ENCODE results near the gene NHLH2. TPM values are rescaled to one million over a fixed set of nuclear protein-coding genes. Genes with fewer than 3 reads are reported as not detected.

NHLH2 gene
- total RNA-seq, 1 experiment from 2014 or later = not detected

DNA sequence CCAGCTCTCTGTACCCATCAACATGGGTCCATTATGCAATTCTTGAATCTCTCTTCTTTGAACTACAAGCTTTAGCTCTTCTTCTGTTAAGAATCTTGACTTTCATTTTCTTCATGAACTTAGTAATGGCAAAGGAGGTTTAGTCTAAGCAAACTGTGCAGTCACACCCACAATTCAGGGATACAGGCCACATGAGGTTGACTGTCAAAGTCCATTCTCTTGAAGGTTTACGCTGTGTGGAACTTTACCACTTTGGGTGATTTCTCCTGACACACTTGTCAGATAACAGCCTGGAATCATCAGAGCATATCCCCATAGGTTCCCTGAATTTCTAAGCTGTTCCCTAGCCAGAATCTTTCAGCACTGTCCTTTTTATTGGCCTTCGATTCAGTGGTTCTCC lies 48.0 kb upstream of the NHLH2 start:
- ChIA-PET CTCF (no interaction called here), POLR2A (no interaction called here)
- ATAC-seq (no peak), DNase-seq (ENCODE audit: low read depth, low spot score) (no peak)
- H3K4me1 ChIP-seq (ENCODE audit: control insufficient read depth, insufficient read depth, low read length) = no peaks in the 10 kb centered on the region
- H3K36me3 ChIP-seq (ENCODE audit: control insufficient read depth, insufficient read depth, low read length) = no peaks in the 10 kb centered on the region
- H3K9me3 ChIP-seq (ENCODE audit: control insufficient read depth, insufficient read depth, low read depth, low read length) = no peaks in the 10 kb centered on the region
- H3K27ac ChIP-seq (ENCODE audit: low read length) = no peak overlapping the region
- no peaks in the 10 kb centered on the region for H3K27me3 ChIP-seq (ENCODE audit: control insufficient read depth, insufficient read depth, low read length)
- TF ChIP-seq TCF7L2 (IDR thresholded peaks at IDR 0.05; ENCODE audit: low read depth, low read length) = no peak
- TF ChIP-seq POLR2AphosphoS5 (IDR thresholded peaks at IDR 0.05; ENCODE audit: low read depth, low read length) = no peak
- TF ChIP-seq REST (IDR thresholded peaks at IDR 0.05; ENCODE audit: insufficient read depth in 1 of 2, low read depth in 2 of 2, low read length in 1 of 2) = no peak
- no peak for TF ChIP-seq CTCF (IDR thresholded peaks at IDR 0.05)
- no peak for TF ChIP-seq SIN3A (IDR thresholded peaks at IDR 0.05; ENCODE audit: borderline replicate concordance, insufficient read depth, low read depth, low read length)
- H3K4me3 ChIP-seq (ENCODE audit: low read depth in 2 of 2, low read length in 2 of 2) = no peak overlapping the region
- intact Hi-C loops (cut with micrococcal nuclease; ENCODE audit: unreplicated experiment) = no loop called here
- no TSS peak for BruUV-seq (replicated peaks)
- in situ Hi-C loops (cut with HindIII; ENCODE audit: low pct_unique_long_range_greater_than_20kb, low sequenced_read_pairs) = no loop called here

DNA sequence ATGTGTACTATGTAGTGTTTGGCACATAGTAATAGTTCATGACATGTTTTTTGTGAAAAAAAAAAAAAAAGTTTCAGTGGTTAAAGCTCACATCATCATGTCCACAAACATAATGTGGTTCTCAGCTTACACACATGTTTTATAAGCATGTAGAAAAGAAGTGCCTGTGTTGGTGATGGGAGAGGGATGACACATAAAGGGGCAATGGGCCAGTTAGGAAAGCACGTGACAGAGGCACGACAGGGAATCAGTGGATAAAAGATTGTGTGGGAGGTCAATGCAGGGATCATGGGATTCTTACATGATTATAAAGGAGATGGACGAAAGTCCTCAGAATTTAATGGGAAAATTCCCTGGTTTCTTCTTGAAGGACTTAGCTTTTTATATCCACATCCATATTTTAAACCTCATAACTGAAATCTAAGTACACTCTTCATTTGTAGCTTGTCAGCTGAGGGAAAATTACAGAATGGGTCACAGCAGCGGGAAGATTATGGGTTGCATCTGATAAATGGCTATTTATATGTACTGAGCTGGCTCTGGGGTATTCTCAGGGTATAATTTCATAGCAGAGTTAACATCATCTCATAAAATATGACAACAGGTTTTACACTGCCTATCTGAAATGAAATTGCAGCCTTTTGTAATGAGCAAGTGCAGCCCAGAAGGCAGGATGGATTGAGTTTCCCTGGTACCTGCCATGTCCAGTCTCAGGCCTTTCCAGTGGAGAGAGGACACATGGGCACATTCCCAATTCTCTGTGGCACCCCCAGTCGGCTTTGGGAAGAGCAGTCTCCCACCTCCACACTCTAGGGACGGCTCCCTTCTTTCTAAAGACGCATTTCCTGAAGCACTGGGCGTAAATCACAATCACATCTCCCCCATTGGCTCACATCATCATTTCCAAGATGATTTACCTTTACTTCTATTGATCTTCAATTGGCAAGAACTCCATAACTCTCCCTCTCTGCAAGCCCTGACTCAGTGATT lies 42.3 kb upstream of the NHLH2 start:
- ChIA-PET CTCF (no interaction called here), POLR2A (no interaction called here)
- no peak overlapping the region for H3K27ac ChIP-seq (ENCODE audit: low read length)
- in situ Hi-C loops (cut with HindIII; ENCODE audit: low pct_unique_long_range_greater_than_20kb, low sequenced_read_pairs) (no loop called here), intact Hi-C loops (cut with micrococcal nuclease; ENCODE audit: unreplicated experiment) (no loop called here)
- no peaks in the 10 kb centered on the region for H3K4me1 ChIP-seq (ENCODE audit: control insufficient read depth, insufficient read depth, low read length)
- no peaks in the 10 kb centered on the region for H3K9me3 ChIP-seq (ENCODE audit: control insufficient read depth, insufficient read depth, low read depth, low read length)
- no peak overlapping the region for H3K4me3 ChIP-seq (ENCODE audit: low read depth in 2 of 2, low read length in 2 of 2)
- H3K36me3 ChIP-seq (ENCODE audit: control insufficient read depth, insufficient read depth, low read length) = no peaks in the 10 kb centered on the region
- H3K27me3 ChIP-seq (ENCODE audit: control insufficient read depth, insufficient read depth, low read length) = no peaks in the 10 kb centered on the region
- no peak for DNase-seq (ENCODE audit: low read depth, low spot score)
- no TSS peak for BruUV-seq (replicated peaks)
- no peak for ATAC-seq
- TF ChIP-seq REST (IDR thresholded peaks at IDR 0.05; ENCODE audit: insufficient read depth in 1 of 2, low read depth in 2 of 2, low read length in 1 of 2) (no peak), SIN3A (IDR thresholded peaks at IDR 0.05; ENCODE audit: borderline replicate concordance, insufficient read depth, low read depth, low read length) (no peak), TCF7L2 (IDR thresholded peaks at IDR 0.05; ENCODE audit: low read depth, low read length) (no peak), POLR2AphosphoS5 (IDR thresholded peaks at IDR 0.05; ENCODE audit: low read depth, low read length) (no peak), CTCF (IDR thresholded peaks at IDR 0.05) (no peak)
